Fibroblast of lung (primary cell): ENCODE measurements around the gene IDUA. TPM values are rescaled to one million over a fixed set of nuclear protein-coding genes. Genes with fewer than 3 reads are reported as not detected.
A peak's percentile ranks its signal among the peaks of the same experiment; 100 is the strongest.

Experiments used
- DNase-seq, 2 donors: peaks; one replicate each; pipeline versions ENCODE4 v3.0.0 to v3.0.0-alpha.2; 2010; ENCODE audit warnings: low read depth in 2 of 2
- H2AFZ ChIP-seq: 2 replicates; pipeline ENCODE4 v1.5.1; 2012; ENCODE audit warnings: low read length, control low read depth, inconsistent platforms
- H3K27ac ChIP-seq: 2 replicates; pipeline ENCODE4 v1.5.1; 2011; ENCODE audit warnings: low read length, control low read depth; ENCODE audit not compliant: insufficient read depth
- H3K27me3 ChIP-seq: 2 replicates; pipeline ENCODE4 v1.5.1; 2011; ENCODE audit warnings: mild to moderate bottlenecking, low read length; ENCODE audit not compliant: control insufficient read depth, insufficient read depth
- H3K36me3 ChIP-seq: 2 replicates; pipeline ENCODE4 v1.5.1; 2011; ENCODE audit warnings: low read length; ENCODE audit not compliant: control insufficient read depth, insufficient read depth
- H3K4me1 ChIP-seq: 2 replicates; pipeline ENCODE4 v1.5.1; 2011; ENCODE audit warnings: low read length; ENCODE audit not compliant: control insufficient read depth, insufficient read depth; ENCODE audit errors: extremely low read depth
- H3K4me2 ChIP-seq: 2 replicates; pipeline ENCODE4 v1.5.1; 2011; ENCODE audit warnings: low read length, control low read depth; ENCODE audit not compliant: insufficient read depth; ENCODE audit errors: extremely low read depth
- H3K4me3 ChIP-seq, 4 experiments: fragments of 200-600 bp in 1 of 4; sonication (generic) in 1 of 4; replicated peaks in 1 of 4; 2 replicates each; pipeline ENCODE4 v1.5.1; 2011 to 2016; ENCODE audit warnings: low read length in 4 of 4, low read depth in 3 of 4, mild to moderate bottlenecking in 3 of 4, control low read depth in 2 of 4, inconsistent platforms in 1 of 4, mixed read lengths in 1 of 4; ENCODE audit not compliant: insufficient read depth in 1 of 4; ENCODE audit errors: control extremely low read depth in 1 of 4
- H3K79me2 ChIP-seq: 2 replicates; pipeline ENCODE4 v1.5.1; 2012; ENCODE audit warnings: mild to moderate bottlenecking, low read length, inconsistent platforms; ENCODE audit not compliant: control insufficient read depth, insufficient read depth
- H3K9ac ChIP-seq: 2 replicates; pipeline ENCODE4 v1.5.1; 2011; ENCODE audit warnings: mild to moderate bottlenecking, low read length, control low read depth; ENCODE audit not compliant: insufficient read depth
- H3K9me3 ChIP-seq: 2 replicates; pipeline ENCODE4 v1.5.1; 2012; ENCODE audit warnings: low read depth, low read length; ENCODE audit not compliant: control insufficient read depth, insufficient read depth
- H4K20me1 ChIP-seq: 2 replicates; pipeline ENCODE4 v1.5.1; 2011; ENCODE audit warnings: low read length; ENCODE audit not compliant: control insufficient read depth, insufficient read depth; ENCODE audit errors: extremely low read depth
- EZH2 ChIP-seq: IDR thresholded peaks from 2 replicates; pipeline ENCODE4 v1.5.1; 2012; ENCODE audit warnings: low read length, control low read depth, mild to moderate bottlenecking; ENCODE audit errors: missing control alignments
- polyA plus RNA-seq, 2 donors: library from polyadenylated mRNA; depleted of rRNA in 1 of 2; stranded (reverse) in 1 of 2; unstranded in 1 of 2; fragments of >200 nt; gene quantifications; 2 replicates each; pipeline ENCODE4 v1.2.1, GENCODE V29; 2011 to 2012; ENCODE audit warnings: missing spikeins in 1 of 2
- total RNA-seq: library from RNA; depleted of rRNA; stranded (reverse); fragments of >200 nt; gene quantifications from 2 replicates; pipeline ENCODE4 v1.2.1, GENCODE V29; 2014
- TF ChIP-seq, protein P1 (sequence below), 2 donors: IDR thresholded peaks in 1 of 2; conservative IDR thresholded peaks in 1 of 2; 1 replicate in 1 of 2; 2 replicates in 1 of 2; pipeline ENCODE4 v1.5.1; 2011 to 2012; ENCODE audit warnings: low read length in 2 of 2, control low read depth in 1 of 2, inconsistent platforms in 1 of 2, low read depth in 1 of 2, mild to moderate bottlenecking in 1 of 2

Gene IDUA
- total and polyA plus RNA-seq, 2 donors (not counting 1 experiment from before 2014, with no cell fraction given), result 3.1 to 11.1 TPM

DNA sequence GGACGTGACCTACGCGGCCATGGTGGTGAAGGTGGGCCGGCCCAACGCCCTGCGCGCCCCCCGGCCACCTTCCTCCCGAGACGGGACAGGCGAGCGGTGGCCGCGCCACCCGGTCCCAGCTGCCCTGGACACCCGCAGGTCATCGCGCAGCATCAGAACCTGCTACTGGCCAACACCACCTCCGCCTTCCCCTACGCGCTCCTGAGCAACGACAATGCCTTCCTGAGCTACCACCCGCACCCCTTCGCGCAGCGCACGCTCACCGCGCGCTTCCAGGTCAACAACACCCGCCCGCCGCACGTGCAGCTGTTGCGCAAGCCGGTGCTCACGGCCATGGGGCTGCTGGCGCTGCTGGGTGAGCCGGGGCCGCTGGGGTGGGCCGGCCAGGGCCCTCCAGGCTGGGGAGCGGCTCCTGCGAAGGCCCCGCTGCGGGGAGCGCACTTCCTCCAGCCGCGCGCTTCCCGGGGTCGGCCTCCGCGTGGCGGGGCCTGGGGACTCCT lies 15.3 kb downstream of the IDUA start:
- Histone ChIP-seq H3K9me3 (no peaks in the 10 kb centered on the region), H3K9ac (no peak overlapping the region), H3K36me3 (no peaks in the 10 kb centered on the region), H3K79me2 (no peaks in the 10 kb centered on the region), H3K27ac (no peak overlapping the region), H3K4me1 (no peaks in the 10 kb centered on the region), H3K27me3 (peaks cover 47% of the 10 kb centered on the region), H2AFZ (no peak overlapping the region), H3K4me3 (no peak overlapping the region), H3K4me2 (no peak overlapping the region), H4K20me1 (no peaks in the 10 kb centered on the region)
- DNase-seq, result peak in 1 of 2 donors; percentile 28
- peak; percentile 92 for TF ChIP-seq EZH2
- TF ChIP-seq, protein P1, sequence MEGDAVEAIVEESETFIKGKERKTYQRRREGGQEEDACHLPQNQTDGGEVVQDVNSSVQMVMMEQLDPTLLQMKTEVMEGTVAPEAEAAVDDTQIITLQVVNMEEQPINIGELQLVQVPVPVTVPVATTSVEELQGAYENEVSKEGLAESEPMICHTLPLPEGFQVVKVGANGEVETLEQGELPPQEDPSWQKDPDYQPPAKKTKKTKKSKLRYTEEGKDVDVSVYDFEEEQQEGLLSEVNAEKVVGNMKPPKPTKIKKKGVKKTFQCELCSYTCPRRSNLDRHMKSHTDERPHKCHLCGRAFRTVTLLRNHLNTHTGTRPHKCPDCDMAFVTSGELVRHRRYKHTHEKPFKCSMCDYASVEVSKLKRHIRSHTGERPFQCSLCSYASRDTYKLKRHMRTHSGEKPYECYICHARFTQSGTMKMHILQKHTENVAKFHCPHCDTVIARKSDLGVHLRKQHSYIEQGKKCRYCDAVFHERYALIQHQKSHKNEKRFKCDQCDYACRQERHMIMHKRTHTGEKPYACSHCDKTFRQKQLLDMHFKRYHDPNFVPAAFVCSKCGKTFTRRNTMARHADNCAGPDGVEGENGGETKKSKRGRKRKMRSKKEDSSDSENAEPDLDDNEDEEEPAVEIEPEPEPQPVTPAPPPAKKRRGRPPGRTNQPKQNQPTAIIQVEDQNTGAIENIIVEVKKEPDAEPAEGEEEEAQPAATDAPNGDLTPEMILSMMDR (conservative IDR thresholded peaks at IDR 0.05 in 1 of 2, IDR thresholded peaks at IDR 0.05 in 1 of 2; ENCODE audit: low read depth in 1 of 2, low read length in 2 of 2), result no peak

DNA sequence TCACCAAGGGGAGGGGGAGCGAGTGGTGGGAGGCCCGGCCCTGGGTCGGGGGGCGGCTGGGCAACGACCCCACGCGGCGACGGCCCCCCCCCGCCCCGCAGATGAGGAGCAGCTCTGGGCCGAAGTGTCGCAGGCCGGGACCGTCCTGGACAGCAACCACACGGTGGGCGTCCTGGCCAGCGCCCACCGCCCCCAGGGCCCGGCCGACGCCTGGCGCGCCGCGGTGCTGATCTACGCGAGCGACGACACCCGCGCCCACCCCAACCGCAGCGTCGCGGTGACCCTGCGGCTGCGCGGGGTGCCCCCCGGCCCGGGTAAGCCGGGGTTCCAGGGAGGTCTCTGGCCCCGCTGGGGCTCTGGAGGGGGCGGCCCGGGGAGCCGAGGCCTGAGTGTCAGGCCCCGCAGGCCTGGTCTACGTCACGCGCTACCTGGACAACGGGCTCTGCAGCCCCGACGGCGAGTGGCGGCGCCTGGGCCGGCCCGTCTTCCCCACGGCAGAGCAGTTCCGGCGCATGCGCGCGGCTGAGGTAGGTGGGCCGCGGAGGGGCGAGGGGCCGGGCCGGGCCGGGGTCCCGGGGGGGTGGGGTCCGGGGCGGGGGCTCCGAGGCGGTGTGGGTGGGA lies 15.9 kb downstream of the IDUA start:
- H3K27me3 ChIP-seq, result peaks cover 42% of the 10 kb centered on the region

DNA sequence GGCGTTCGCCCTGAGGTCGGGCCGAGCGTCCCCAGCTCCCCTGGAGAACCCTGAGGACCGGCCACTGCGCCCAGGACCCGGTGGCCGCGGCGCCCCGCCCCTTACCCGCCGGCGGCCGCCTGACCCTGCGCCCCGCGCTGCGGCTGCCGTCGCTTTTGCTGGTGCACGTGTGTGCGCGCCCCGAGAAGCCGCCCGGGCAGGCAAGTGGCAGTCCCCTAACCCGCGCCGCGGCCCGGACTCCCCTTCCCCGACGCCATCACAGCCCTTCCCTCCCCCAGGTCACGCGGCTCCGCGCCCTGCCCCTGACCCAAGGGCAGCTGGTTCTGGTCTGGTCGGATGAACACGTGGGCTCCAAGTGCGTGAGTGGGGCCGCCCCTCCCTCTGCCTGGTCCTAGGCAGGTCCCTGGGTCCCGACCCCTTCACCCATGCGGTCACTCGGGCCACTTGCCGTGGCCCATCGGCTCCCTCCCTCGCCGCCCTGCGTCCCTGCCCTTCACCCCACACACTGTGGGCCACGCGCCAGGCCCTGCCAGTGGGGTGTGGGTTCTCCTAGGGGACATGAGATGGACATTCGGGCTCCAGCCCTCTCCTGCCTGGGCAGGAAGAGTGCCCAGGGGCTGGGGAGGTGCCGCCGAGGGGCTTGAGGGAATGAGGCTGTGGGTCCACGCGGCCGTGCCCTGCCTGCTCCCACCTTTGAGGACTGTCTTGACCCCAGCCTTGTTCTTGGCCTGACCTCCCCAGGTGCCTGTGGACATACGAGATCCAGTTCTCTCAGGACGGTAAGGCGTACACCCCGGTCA lies 16.6 kb downstream of the IDUA start:
- Histone ChIP-seq H3K4me3 (no peak overlapping the region), H3K4me2 (no peak overlapping the region), H3K9ac (no peak overlapping the region), H3K79me2 (no peaks in the 10 kb centered on the region), H3K27ac (no peak overlapping the region), H3K36me3 (no peaks in the 10 kb centered on the region), H3K27me3 (peaks cover 39% of the 10 kb centered on the region), H4K20me1 (no peaks in the 10 kb centered on the region), H2AFZ (no peak overlapping the region), H3K4me1 (no peaks in the 10 kb centered on the region), H3K9me3 (no peaks in the 10 kb centered on the region)
- TF ChIP-seq, protein P1 (conservative IDR thresholded peaks at IDR 0.05 in 1 of 2, IDR thresholded peaks at IDR 0.05 in 1 of 2; ENCODE audit: low read depth in 1 of 2, low read length in 2 of 2), result no peak
- TF ChIP-seq EZH2, result peak; percentile 57
- DNase-seq, result no peak

More for the DNA sequence above, 15.9 kb downstream of the IDUA start:
- Histone ChIP-seq H3K9ac (no peak overlapping the region), H4K20me1 (no peaks in the 10 kb centered on the region), H3K9me3 (no peaks in the 10 kb centered on the region), H3K79me2 (no peaks in the 10 kb centered on the region), H3K4me2 (no peak overlapping the region), H3K4me3 (no peak overlapping the region), H2AFZ (no peak overlapping the region), H3K27ac (no peak overlapping the region), H3K36me3 (no peaks in the 10 kb centered on the region), H3K4me1 (no peaks in the 10 kb centered on the region)
- TF ChIP-seq EZH2, result no peak
- TF ChIP-seq, protein P1 (conservative IDR thresholded peaks at IDR 0.05 in 1 of 2, IDR thresholded peaks at IDR 0.05 in 1 of 2; ENCODE audit: low read depth in 1 of 2, low read length in 2 of 2), result no peak
- DNase-seq, result no peak
